ENCODE measurements around the gene ATP5F1E. TPM values are rescaled to one million over a fixed set of nuclear protein-coding genes. Genes with fewer than 3 reads are reported as not detected.

ATP5F1E gene
- 82.8 and 84.9 TPM in 2 replicates for total RNA-seq

DNA sequence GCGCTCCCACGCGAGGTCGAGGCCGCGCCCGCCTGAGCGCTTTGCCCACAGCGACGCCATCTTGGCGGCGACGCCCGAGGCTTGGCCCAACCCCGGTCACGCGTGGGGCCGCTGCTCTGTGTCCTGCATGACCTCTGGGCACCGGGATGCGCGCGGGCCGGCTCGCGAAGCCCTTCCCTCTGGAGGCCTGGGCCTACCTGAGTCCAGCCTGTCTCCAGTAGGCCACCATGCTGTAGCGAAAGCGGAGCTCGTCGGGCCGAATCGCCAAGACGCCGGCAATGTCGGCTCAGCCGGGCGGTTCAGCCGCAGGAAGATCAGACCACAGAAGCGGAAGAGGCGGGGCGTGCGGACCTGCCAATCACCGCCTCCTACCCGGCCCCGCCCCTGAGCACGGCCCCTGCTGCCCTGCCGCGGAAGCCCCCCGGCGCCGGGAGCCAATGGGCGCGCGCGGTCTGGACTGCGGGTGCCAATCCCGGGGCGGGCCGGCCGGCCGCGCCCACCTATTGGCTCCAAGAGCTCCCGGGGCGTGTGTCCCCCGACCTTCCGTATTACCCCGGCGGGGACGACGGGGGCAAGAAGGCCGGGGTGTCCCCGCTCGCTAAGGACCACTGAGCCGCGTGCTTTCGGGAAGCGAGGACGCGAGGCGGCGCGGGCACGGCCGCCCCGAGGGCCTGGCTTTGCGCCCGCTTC is at the start of gene ATP5F1E:
Gene ATP5F1E, minus strand, starts transcription at position 313 of the 690 bp plus-strand sequence. Its CDS starts 84 bp downstream, at position 229.
- intact Hi-C loops (cut with micrococcal nuclease), result loop anchor here (1.0 to 5.0 kb wide), 6 partner anchors 10 to 725 kb away; partner anchors contain the start of genes CTSZ, NELFCD, PRELID3B and RAB22A

GRCh38 chr20:59081036-59081435 is 48.9 kb upstream of the ATP5F1E start:
- intact Hi-C loops (cut with micrococcal nuclease), result loop anchor here (5.0 to 10.0 kb wide), 3 partner anchors 56 to 209 kb away; no protein-coding TSS in a partner anchor

GRCh38 chr20:59078231-59078630 is 46.1 kb upstream of the ATP5F1E start:
- intact Hi-C loops (cut with micrococcal nuclease), result no loop called here

- intact Hi-C loops (cut with micrococcal nuclease), result no loop called here
Measured at GRCh38 chr20:59077705-59078104, 45.6 kb upstream of the ATP5F1E start.

DNA sequence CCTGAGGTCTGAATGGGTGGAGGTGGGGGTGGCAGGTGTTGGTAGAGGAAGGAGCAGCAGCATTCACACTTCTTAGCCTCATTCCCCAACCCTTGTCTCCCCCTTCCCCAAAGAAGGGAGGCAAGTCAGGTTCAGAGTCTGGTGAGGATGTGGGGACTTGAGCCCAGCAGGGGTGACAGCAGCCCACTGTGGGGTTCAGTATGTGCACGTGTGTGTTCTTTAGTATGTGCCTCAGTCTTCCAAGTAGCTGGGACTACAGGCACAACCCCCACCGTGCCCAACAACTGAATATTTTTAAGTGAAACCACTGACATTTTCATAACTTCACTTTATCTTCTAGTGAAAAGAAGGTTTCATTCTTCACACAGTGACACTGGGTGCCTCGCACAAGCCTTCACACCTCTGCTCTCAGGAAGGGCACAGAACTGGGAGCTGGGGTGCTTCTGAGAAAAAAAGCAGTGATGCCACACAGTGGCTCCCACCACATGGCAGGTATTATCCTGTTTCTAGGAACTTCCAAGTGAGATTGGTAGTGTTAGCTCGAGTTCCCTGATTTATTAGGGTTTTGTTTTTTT is 43.9 kb upstream of the ATP5F1E start:
- intact Hi-C loops (cut with micrococcal nuclease), result no loop called here

GRCh38 chr20:59074456-59074855 is 42.3 kb upstream of the ATP5F1E start:
- intact Hi-C loops (cut with micrococcal nuclease), result no loop called here

GRCh38 chr20:59073582-59073981 is 41.4 kb upstream of the ATP5F1E start:
- intact Hi-C loops (cut with micrococcal nuclease), result no loop called here

DNA sequence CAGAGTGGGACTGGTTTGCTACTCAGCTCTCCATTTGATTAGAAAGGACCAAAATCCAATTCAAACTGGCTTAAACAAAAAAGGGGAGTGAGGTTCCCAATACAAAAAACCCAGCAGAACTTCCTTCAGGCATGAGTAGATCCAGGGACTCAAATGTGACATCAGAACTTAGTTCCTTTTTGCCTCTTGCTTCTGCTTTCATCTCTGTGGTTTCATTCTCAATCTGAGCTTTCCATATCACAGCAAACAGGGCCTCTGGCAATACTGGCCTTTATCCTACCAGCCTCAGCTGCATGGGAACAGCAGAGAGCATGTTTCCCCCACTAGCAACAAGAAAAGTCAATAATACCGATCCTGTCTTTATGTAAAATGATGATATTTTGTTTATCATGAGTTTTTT is 39.1 kb upstream of the ATP5F1E start:
- intact Hi-C loops (cut with micrococcal nuclease), result no loop called here

GRCh38 chr20:59069026-59069425 is 36.9 kb upstream of the ATP5F1E start:
- intact Hi-C loops (cut with micrococcal nuclease), result no loop called here

- intact Hi-C loops (cut with micrococcal nuclease), result no loop called here
Measured at GRCh38 chr20:59068534-59068933, 36.4 kb upstream of the ATP5F1E start.

- intact Hi-C loops (cut with micrococcal nuclease), result no loop called here
Measured at GRCh38 chr20:59064214-59064722, 32.1 kb upstream of the ATP5F1E start.

DNA sequence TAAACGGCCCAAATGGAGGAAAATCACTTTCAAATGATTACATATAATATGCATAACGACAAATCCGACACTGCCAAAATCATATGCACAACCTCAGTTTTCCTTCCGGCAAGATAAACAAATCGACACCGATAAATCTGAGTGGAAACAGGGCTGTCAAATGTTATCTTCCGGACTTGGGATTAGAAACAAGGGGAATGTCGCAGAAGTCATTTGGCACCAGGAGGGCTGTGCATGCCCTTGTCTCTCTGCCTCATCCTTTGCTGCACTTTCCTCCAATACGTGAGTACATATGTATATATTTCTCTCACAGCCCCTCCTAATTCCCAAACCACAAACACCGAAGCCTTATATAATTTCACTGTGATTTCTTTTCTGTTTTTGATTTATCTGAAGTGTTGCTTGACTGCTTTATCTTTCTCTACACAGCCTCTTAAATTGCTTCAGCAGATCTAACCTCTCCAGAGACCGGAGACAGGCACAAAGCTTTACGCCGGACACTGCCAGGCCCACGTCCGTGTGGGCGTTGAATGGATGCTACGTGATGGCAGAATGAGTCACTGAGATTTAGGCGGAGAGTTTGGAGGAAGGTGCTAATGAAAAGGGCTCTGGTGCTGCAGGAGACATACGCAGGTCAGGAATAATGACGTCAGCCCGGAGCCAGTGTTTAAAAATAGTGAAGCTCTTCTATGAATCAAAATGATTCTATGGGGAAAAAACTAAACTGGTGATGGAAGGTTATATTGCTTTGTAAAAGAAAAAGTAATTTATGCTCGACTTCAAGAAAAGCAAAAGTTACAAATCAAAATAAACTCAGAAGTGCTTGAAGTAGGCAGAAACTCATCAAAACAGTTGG is 31.5 kb upstream of the ATP5F1E start:
- intact Hi-C loops (cut with micrococcal nuclease), result no loop called here

DNA sequence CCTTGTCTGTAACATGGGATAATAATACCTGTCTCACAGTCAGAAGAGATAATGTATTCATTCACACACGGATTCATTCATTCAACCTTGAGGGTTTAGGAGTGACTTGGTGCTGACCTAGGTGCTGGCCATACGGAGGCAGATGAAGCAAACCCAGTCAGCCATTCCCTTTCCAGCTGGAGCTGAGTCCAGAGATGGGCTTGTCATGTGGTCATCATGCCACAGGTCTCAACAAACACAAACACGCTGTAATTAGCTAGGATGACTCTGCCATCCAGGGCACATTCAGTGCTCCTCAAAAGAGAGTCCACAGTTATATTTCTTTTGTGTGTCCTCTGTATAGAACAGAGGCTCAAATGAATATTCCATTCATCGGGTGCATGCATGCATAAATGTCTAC is 29.9 kb upstream of the ATP5F1E start:
- intact Hi-C loops (cut with micrococcal nuclease), result no loop called here

DNA sequence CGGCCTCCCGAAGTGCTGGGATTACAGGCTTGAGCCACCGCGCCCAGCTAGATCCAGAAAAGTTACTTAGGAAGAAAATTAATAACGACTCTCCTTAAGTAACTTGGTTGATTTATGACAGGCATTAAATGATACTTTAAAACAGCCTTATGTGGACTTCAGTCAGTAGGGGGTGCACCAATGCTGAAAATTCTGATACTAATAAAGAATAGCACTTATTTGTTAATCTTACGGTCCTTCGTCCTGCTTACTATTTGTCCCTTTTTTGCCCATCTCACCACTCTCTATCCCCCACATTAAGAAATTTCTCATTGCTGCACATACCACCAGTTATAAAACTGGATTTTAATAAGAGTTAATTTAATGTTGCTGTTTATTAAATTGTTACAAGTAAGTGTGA is 23.2 kb upstream of the ATP5F1E start:
- intact Hi-C loops (cut with micrococcal nuclease), result no loop called here

DNA sequence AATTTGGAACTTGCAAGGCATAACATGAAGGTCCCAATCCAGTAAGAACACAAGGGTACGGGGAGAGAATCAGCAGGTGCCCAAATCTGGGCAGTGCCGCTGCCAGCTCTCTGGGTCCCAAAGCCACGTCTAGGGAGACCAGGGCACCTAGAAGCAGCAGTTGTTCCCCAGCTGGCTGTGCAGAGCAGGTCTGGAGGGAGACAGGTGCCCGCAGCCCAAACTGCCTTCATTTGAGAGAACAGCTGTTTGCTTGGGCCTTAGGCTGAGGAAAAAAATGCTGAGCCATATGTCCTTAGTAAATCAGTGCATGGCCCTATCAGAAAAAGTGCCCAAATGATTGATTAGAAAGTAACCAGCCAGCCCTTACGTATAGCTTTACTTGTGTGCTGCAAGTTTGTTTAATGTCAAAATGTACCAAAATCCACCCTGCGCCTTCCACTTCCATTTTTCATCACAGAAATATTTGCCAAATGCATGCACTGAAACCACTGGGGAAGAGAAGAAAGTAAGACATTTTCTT is 19.6 kb upstream of the ATP5F1E start:
- intact Hi-C loops (cut with micrococcal nuclease), result no loop called here

- intact Hi-C loops (cut with micrococcal nuclease), result no loop called here
Measured at GRCh38 chr20:59050437-59050836, 18.3 kb upstream of the ATP5F1E start.

DNA sequence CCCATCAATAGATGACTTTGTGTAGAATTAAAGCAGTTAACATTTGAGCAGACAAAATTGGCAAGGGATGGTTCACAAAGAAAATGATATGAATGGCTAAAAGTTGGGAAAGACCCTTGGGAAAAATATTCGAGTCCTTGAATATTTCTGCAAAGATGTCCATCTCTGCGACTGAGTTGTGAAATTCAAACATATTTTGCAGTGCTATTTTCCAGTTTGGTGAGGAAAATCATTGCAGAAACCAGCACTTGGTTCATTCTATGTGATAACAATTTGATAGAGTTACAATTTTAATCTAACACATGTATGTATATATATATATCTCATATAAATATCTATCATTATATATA is 16.5 kb upstream of the ATP5F1E start:
- intact Hi-C loops (cut with micrococcal nuclease), result no loop called here

DNA sequence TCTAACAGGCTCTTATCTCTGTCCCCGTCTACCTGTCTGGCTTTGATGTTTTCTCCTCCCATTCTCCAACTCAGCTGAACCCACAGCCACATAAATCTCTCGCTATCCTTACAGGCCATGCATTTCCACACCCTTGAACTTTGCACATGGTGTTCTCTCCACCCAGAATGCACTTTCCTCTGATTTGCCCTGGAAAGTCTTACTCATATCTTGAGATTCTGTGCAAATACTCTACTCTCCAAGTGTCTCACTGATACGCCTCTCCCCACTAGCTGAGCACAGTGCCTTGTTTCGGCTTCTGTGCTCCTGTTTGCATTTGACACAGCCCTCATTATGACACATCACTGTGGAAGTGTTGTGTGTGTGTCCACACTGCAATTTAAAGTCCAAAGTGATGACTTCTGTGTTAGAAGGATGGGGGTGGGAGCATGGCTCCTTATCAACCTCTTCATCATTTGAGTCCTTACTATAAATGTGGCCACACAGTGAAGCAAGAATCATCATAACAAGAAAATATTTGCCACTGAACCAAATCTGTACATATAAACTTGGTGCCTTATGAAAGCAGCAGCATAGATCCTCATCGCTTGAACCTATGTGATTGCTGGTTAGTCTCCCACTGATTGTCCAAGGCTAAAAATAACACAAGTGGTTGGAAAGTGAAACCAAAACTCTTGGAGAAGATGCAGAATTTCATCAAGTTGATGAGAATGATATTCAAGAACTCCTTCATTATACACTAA is 16.0 kb upstream of the ATP5F1E start:
- intact Hi-C loops (cut with micrococcal nuclease), result no loop called here

DNA sequence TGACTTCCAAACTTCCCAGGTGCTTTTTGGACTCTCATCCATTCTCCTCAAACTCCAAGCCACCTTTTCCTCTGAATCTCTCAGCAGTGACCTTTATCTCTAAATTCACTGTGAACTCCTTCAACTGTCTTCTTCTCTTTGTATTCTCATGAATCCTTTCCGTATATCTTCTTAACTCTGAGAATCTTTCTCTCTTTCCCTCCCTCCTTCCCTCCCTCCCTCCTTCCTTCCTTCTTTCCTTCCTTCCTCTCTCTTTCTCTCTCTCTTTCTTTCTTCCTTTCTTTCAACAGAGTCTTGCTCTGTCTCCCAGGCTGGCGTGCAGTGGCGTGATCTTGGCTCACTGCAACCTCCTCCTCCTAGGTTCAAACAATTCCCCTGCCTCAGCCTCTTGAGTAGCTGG is 14.7 kb upstream of the ATP5F1E start:
- intact Hi-C loops (cut with micrococcal nuclease), result no loop called here

GRCh38 chr20:59044796-59045195 is 12.7 kb upstream of the ATP5F1E start:
- intact Hi-C loops (cut with micrococcal nuclease), result loop anchor here (5.0 kb wide), 1 partner anchor 103 kb away; no protein-coding TSS in a partner anchor

GRCh38 chr20:59044295-59044694 is 12.2 kb upstream of the ATP5F1E start:
- intact Hi-C loops (cut with micrococcal nuclease), result loop anchor here (5.0 kb wide), 1 partner anchor 103 kb away; no protein-coding TSS in a partner anchor
